Dedifferentiated amniotic fluid mesenchymal stem cell (primary cell): Measurements from ENCODE around the gene PALM.
A peak's percentile ranks its signal among the peaks of the same experiment; 100 is the strongest.
"Not testable (repeated sequence)": the region's sequence is repeated elsewhere in the genome, so short reads cannot be mapped to it uniquely, and the experiment has no call there.

Source experiments
- DNase-seq: peaks from one replicate; pipeline ENCODE4 v3.0.0-alpha.2; 2016; ENCODE audit errors: extremely low spot score

PALM gene

GRCh38 chr19:708154-709143, at the start of gene PALM:
TSS of gene PALM (plus strand) at chr19:708935. CDS start at chr19:709147, 212 bp downstream.
- no peak for DNase-seq

GRCh38 chr19:660793-661426, 47.8 kb upstream of the PALM start:
- no peak for DNase-seq

- DNase-seq = no peak
These were observed 47.1 kb upstream of the PALM start for GRCh38 chr19:661427-662196.

- DNase-seq = no peak
These were observed 46.4 kb upstream of the PALM start for GRCh38 chr19:662207-662961.

GRCh38 chr19:662962-663681, 45.6 kb upstream of the PALM start, which contains the start of gene RNF126:
TSS of gene RNF126 (minus strand) at chr19:663214. CDS start at chr19:663121, 93 bp downstream.
- peak; percentile 84 for DNase-seq

GRCh38 chr19:663682-664117, 45.0 kb upstream of the PALM start:
- no peak for DNase-seq

- DNase-seq = peak; percentile 78
These were observed 43.8 kb upstream of the PALM start for GRCh38 chr19:664913-665443.

- DNase-seq = not testable (repeated sequence)
These were observed 41.7 kb upstream of the PALM start for GRCh38 chr19:666985-667573.

GRCh38 chr19:668675-669434, 39.9 kb upstream of the PALM start:
- DNase-seq = not testable (repeated sequence)

- no peak for DNase-seq
These were observed 38.1 kb upstream of the PALM start for GRCh38 chr19:670609-671075.

GRCh38 chr19:674282-675151, 34.2 kb upstream of the PALM start:
- no peak for DNase-seq

GRCh38 chr19:676007-676338, 32.8 kb upstream of the PALM start:
- no peak for DNase-seq

GRCh38 chr19:676339-677105, 32.2 kb upstream of the PALM start, which contains the start of gene FSTL3:
TSS of gene FSTL3 (plus strand) at chr19:676392. CDS start at chr19:676424, 32 bp downstream.
- DNase-seq = no peak

- DNase-seq = peak; percentile 59
These were observed 31.5 kb upstream of the PALM start for GRCh38 chr19:677201-677600.

GRCh38 chr19:677601-678436, 30.9 kb upstream of the PALM start:
- no peak for DNase-seq

GRCh38 chr19:678791-679388, 29.8 kb upstream of the PALM start:
- no peak for DNase-seq
